ELR (cell line): Measurements from ENCODE around the gene GSTT2.
A peak's percentile ranks its signal among the peaks of the same experiment; 100 is the strongest.
"Not testable (repeated sequence)": the region's sequence is repeated elsewhere in the genome, so short reads cannot be mapped to it uniquely, and the experiment has no call there.

Experiments used
- DNase-seq: peaks from one replicate; pipeline ENCODE4 v3.0.0-alpha.2; 2015; ENCODE audit warnings: low read depth

GSTT2 gene

GRCh38 chr22:23979557-23980240 lies at the start of gene GSTT2:
GSTT2 (plus strand) TSS chr22:23980134.
- not testable (repeated sequence) for DNase-seq

- DNase-seq = no peak
Measured at GRCh38 chr22:23938328-23939016, 41.5 kb upstream of the GSTT2 start.

DNA sequence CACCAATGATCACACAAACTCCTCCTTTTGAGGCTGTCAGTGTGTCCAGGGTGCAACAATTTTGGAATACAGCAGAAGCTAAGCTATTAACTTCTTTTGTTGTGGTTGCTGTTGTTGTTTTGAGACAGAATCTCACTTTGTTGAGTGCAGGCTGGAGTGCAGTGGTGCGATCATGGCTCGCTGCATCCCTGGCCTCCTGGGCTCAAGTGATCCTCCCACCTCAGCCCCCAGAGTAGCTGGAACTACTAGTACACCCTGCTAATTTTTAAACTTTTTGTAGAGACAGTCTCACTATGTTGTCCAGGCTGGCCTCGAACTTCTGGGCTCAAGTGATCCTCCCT lies 40.9 kb upstream of the GSTT2 start:
- no peak for DNase-seq

GRCh38 chr22:23940166-23940565 lies 39.8 kb upstream of the GSTT2 start:
- DNase-seq = not testable (repeated sequence)

DNA sequence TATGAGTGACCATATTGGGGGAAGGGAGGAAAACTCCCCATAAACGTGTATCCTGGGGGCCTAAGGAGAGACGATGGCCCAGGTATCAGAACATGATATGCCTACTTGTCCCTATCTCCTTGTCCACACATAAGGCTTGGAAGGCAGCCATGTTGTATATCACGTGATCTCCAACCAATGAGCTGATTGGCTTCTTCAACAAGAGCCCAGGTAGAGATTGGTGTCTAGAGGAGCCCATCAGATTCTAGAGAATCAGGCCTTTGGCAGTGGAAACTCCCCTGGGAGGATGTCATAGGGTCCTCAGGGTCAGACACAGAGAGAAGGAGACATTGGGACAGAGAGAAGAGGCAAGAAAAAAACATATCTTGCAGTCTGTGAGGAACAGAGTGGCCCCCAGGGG lies 32.5 kb upstream of the GSTT2 start:
- DNase-seq = not testable (repeated sequence)

DNA sequence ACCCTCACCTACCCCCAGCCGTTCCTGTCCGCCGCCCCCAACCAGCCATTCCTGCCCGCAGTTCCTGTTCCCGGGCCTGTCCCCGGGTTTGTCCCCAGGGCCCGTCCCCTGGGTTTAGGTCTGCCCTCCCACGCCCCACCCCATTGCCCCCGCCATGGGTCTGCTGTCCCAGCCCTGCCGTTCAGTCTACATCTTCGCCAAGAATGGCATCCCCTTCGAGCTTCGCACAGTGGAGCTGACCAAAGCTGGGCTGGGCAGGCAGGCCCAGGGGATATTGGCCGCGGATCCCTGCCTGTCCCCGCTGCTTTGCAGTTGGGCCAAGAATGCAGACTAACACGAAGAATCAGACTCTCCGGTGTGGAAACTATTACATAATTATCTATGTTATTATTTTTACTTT lies 30.2 kb upstream of the GSTT2 start:
- DNase-seq = not testable (repeated sequence)

DNA sequence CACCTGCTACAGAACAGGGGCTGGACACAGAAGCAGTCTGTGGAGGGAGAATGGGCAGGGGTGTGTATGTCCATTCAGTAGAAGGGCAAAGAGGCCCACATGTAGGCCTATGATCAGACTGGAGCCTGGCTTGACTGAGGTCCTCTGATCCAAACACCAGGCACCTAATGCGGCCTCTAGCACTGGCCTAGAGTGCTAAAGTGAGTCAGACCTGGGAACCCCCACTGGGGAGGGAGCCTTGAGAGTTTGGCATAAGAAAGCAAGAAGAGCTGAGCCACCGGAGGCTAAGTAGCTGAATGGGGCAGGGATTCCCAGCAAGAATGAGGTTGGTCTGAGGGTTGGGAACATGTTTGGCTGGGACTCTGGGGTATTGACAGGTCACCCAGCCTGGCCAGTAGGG lies 28.6 kb upstream of the GSTT2 start:
- DNase-seq = peak; percentile 30

- not testable (repeated sequence) for DNase-seq
Measured at GRCh38 chr22:23952794-23953405, 27.0 kb upstream of the GSTT2 start.

GRCh38 chr22:23953485-23953884 lies 26.4 kb upstream of the GSTT2 start:
- not testable (repeated sequence) for DNase-seq

DNA sequence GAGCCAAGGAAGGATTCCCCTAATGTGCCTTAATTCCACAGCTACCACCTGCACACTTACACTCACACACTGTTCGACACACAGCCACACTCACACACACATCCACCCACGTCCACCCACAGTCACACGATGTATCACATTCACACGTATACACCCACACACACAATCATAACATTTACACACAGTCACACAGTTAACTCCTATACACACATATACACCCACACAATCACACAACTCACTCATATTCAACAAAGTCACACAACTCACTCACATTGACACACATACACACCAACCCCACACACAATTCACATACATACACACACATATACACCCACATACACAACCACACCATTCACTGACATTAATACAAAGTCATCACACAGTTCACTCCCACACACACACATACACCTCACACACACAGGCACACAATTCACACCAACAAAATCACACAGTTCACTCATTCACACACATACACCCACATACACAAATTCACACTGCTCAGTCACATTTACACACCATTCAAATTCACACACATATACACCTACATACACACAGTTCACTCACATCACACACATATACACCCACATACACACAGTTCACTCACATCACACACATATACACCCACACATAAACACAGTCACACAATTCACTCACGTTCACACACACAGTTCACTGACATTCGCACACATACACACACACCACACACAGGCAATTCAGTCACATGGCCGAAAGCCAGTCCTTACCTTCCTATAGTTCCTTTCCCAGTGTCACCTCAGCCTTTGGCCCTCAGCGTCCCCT lies 25.5 kb upstream of the GSTT2 start:
- not testable (repeated sequence) for DNase-seq

GRCh38 chr22:23954991-23955305 lies 25.0 kb upstream of the GSTT2 start:
- not testable (repeated sequence) for DNase-seq

DNA sequence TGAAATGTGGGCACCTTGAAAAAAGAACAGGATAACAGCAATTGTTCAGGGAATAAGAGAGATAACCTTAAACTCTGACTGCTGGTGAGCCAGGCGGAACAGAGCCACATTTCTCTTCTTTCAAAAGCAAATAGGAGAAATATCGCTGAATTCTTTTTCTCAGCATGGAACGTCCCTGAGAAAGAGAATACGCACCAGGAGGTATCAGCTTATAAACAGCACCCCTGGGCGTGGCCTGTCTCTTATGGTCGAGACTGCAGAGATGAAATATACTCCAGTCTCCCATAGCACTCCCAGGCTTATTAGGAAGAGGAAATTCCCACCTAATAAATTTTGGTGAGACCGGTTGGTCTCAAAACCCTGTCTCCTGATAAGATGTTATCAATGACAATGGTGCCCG lies 24.0 kb upstream of the GSTT2 start:
- DNase-seq = not testable (repeated sequence)

GRCh38 chr22:23956301-23956900 lies 23.5 kb upstream of the GSTT2 start:
- DNase-seq = peak; percentile 78

DNA sequence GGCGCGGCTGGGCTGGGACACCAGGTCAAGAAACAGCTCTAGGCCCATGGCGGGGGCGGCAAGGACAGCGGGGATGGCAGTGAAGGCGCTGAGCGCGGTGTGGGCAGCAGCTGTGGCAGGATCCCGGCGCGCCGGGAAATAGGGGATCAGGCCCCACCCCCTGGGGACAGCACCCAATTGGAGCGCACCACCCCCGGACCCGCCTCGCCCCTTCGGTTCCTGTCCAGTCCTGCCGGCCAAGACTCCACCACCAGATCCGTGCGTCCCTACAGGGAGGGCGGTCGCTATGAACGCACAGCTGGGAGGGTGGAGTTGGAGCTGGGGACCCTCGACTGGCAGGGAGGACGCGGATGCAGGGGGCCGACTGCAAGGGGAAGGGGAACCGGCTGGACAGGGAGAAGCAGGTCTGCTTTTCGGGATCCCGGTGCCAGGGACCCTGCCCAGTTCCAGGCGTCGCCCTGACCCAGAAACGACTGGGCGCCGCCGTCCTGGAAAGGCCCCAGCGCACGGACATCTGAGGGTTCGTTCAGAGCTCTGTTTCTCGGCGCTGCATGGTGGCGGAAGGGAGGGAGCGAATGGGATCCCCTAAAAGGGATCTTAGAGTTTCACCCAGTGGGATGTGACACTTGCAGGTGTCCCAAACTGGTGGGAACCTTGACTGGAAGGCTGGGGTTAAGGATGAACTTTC lies 18.7 kb upstream of the GSTT2 start, which contains the start of gene GSTT2B:
Gene GSTT2B, minus strand, starts transcription at position 112 of the 688 bp plus-strand sequence. Its CDS starts 64 bp downstream, at position 48.
- not testable (repeated sequence) for DNase-seq

GRCh38 chr22:23966094-23966493 lies 13.8 kb upstream of the GSTT2 start:
- DNase-seq = not testable (repeated sequence)

DNA sequence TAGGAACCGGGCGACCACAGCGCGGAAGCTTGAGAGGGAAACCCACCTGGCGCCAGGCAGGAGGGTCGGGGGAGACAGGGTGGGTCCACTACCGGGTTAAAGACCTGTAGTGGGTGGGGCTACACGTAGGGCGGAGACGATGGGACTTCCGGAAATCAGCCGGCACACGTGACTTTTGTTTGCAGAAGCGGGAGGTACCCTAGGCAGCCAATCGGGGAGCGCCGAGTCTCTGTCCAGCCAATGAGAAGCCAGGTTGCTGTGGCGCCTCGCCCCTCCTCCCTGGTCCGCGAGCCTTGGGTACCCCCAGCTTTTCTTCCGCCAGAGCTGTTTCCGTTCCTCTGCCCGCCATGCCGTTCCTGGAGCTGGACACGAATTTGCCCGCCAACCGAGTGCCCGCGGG lies 13.4 kb upstream of the GSTT2 start, which contains the start of gene DDTL:
Gene DDTL, plus strand, starts transcription at position 321 of the 400 bp plus-strand sequence. Its CDS starts 27 bp downstream, at position 348.
- not testable (repeated sequence) for DNase-seq

DNA sequence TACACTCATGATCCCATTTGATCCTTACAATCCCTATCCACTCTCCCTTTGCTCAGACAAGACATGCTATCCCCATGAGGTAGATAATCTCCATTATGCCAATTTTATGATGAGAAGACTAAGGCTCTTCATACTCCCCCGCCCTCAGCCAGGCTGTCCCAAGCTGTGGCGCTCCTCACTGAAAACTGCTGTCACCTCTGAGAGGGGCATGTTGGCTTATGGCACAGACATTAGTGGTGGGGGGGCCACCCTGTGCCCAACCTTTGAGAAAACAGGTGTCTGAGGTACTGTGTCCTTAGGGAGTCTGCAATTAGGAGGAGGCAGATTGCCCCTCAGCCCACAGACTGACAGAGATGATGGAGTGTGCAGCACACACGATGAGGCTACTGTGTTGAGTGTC lies 10.9 kb upstream of the GSTT2 start:
- DNase-seq = no peak

- DNase-seq = no peak
Measured at GRCh38 chr22:23970201-23970641, 9.7 kb upstream of the GSTT2 start.

GRCh38 chr22:23970816-23971486 lies 9.0 kb upstream of the GSTT2 start:
- DNase-seq = no peak

GRCh38 chr22:23971927-23972326 lies 8.0 kb upstream of the GSTT2 start:
- not testable (repeated sequence) for DNase-seq

GRCh38 chr22:23974345-23974744 lies 5.6 kb upstream of the GSTT2 start, which contains the start of gene DDT:
DDT (minus strand) TSS chr22:23974441; CDS start chr22:23974414, 27 bp downstream.
- not testable (repeated sequence) for DNase-seq
